A673 (cell line): ENCODE data around the gene ARHGDIB. TPM values are rescaled to one million over a fixed set of nuclear protein-coding genes. Genes with fewer than 3 reads are reported as not detected.

Experiments used
- BruUV-seq: library from RNA; stranded (reverse); fragments of 400-500 nt; replicated peaks from 2 replicates; lab custom pipeline; 2021; lab: Mats Ljungman, UMichigan
- CTCF ChIA-PET: fragments of 300-600 bp; sonication (Branson Sonifier 250); formaldehyde crosslinking; loops from one replicate; lab custom pipeline; 2022; ENCODE audit warnings: antibody characterized with exemption; lab: Charles Lee
- POLR2A ChIA-PET: fragments of 300-600 bp; sonication (Branson Sonifier 250); formaldehyde crosslinking; loops from one replicate; lab custom pipeline; 2022; ENCODE audit warnings: antibody characterized with exemption; ENCODE audit not compliant: low non-redundant PET; lab: Charles Lee
- DNase-seq: peaks from one replicate; pipeline ENCODE4 v3.0.0-alpha.2; 2015; ENCODE audit warnings: low spot score
- H3K27ac ChIP-seq: fragments of 200-600 bp; sonication (generic); 2 replicates; pipeline ENCODE4 v1.5.1; 2016; ENCODE audit warnings: mixed run types, low read depth, mild to moderate bottlenecking, mixed read lengths, antibody characterized with exemption, low read length; ENCODE audit not compliant: poor library complexity, severe bottlenecking
- H3K27me3 ChIP-seq: fragments of 200-600 bp; sonication (generic); replicated peaks from 2 replicates; pipeline ENCODE4 v1.6.1; 2017; ENCODE audit warnings: mixed run types, low read depth, mild to moderate bottlenecking, mixed read lengths, antibody characterized with exemption, low read length; ENCODE audit not compliant: insufficient read depth, poor library complexity
- H3K36me3 ChIP-seq: fragments of 200-600 bp; sonication (generic); 2 replicates; pipeline ENCODE4 v1.6.1; 2016; ENCODE audit warnings: mixed run types, mild to moderate bottlenecking, mixed read lengths, antibody characterized with exemption, low read length; ENCODE audit not compliant: insufficient read depth, poor library complexity, severe bottlenecking
- H3K4me1 ChIP-seq: fragments of 200-600 bp; sonication (generic); 2 replicates; pipeline ENCODE4 v1.6.1; 2017; ENCODE audit warnings: mixed run types, mild to moderate bottlenecking, mixed read lengths, antibody characterized with exemption, low read length; ENCODE audit not compliant: insufficient read depth, poor library complexity, severe bottlenecking
- H3K4me3 ChIP-seq: fragments of 200-600 bp; sonication (generic); 2 replicates; pipeline ENCODE4 v1.5.1; 2016; ENCODE audit warnings: low read depth, mixed run types, mild to moderate bottlenecking, mixed read lengths, low read length; ENCODE audit not compliant: poor library complexity, severe bottlenecking
- H3K9me3 ChIP-seq: fragments of 200-600 bp; sonication (generic); 2 replicates; pipeline ENCODE4 v1.6.1; 2016; ENCODE audit warnings: mixed run types, low read depth, mild to moderate bottlenecking, mixed read lengths, antibody characterized with exemption, low read length; ENCODE audit not compliant: poor library complexity, severe bottlenecking
- CTCF ChIP-seq: fragments of 300-800, 200-600 bp; sonication (generic); conservative IDR thresholded peaks from 2 replicates; pipeline ENCODE4 v1.5.1; 2017; ENCODE audit warnings: low read depth, mild to moderate bottlenecking, antibody characterized with exemption, low read length, moderate library complexity, mixed read lengths
- EZH2 ChIP-seq: fragments of 200-600 bp; sonication (generic); IDR thresholded peaks from 2 replicates; pipeline ENCODE4 v1.6.1; 2017; ENCODE audit warnings: borderline replicate concordance, low read depth, mild to moderate bottlenecking, mixed read lengths, antibody characterized with exemption, low read length; ENCODE audit not compliant: poor library complexity, severe bottlenecking
- intact Hi-C: fragments of 100-400 bp; cut with micrococcal nuclease; formaldehyde crosslinking; loops from one replicate; pipeline ENCODE4 v1.10.0; 2022; ENCODE audit not compliant: unreplicated experiment
- total RNA-seq: library from RNA; stranded (reverse); gene quantifications from 2 replicates; pipeline ENCODE4 v1.2.3, GENCODE V29; 2021

Gene ARHGDIB
- total RNA-seq, 1 experiment from 2014 or later, result 122 TPM

GRCh38 chr12:14902465-14902864, 58.9 kb downstream of the ARHGDIB start:
- H3K36me3 ChIP-seq, result no peaks in the 10 kb centered on the region
- CTCF ChIA-PET, result no interaction called here
- DNase-seq, result peak; percentile 35
- no peak overlapping the region for H3K27ac ChIP-seq
- no peaks in the 10 kb centered on the region for H3K27me3 ChIP-seq
- no peak for TF ChIP-seq CTCF
- TF ChIP-seq EZH2, result no peak
- peaks cover 5% of the 10 kb centered on the region for H3K4me1 ChIP-seq
- POLR2A ChIA-PET, result no interaction called here
- H3K4me3 ChIP-seq, result no peak overlapping the region
- no peaks in the 10 kb centered on the region for H3K9me3 ChIP-seq
- BruUV-seq, result no TSS peak
- intact Hi-C loops, result no loop called here

DNA sequence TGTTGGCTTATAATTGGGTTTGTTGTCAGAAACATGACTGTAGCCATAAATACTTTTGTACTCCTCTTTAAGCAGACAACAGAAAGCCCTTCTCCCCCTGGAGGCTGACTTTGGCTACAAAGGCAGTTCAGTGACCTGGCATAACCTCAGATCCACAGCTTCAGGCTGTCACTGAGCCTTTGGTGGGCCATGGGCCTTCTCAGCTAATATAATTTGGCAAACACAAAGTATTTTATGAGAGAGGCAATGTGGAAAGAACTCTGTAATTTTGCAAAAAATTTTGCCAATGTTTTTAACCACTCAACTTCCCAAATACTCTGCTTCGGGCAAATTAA, 60.2 kb downstream of the ARHGDIB start:
- no peak overlapping the region for H3K27ac ChIP-seq
- no peak for DNase-seq
- ChIA-PET POLR2A (no interaction called here), CTCF (no interaction called here)
- intact Hi-C loops, result no loop called here
- no peak overlapping the region for H3K4me3 ChIP-seq
- no TSS peak for BruUV-seq
- H3K27me3 ChIP-seq, result no peaks in the 10 kb centered on the region
- peaks cover 16% of the 10 kb centered on the region for H3K4me1 ChIP-seq
- TF ChIP-seq CTCF, result no peak
- H3K9me3 ChIP-seq, result no peaks in the 10 kb centered on the region
- H3K36me3 ChIP-seq, result no peaks in the 10 kb centered on the region

DNA sequence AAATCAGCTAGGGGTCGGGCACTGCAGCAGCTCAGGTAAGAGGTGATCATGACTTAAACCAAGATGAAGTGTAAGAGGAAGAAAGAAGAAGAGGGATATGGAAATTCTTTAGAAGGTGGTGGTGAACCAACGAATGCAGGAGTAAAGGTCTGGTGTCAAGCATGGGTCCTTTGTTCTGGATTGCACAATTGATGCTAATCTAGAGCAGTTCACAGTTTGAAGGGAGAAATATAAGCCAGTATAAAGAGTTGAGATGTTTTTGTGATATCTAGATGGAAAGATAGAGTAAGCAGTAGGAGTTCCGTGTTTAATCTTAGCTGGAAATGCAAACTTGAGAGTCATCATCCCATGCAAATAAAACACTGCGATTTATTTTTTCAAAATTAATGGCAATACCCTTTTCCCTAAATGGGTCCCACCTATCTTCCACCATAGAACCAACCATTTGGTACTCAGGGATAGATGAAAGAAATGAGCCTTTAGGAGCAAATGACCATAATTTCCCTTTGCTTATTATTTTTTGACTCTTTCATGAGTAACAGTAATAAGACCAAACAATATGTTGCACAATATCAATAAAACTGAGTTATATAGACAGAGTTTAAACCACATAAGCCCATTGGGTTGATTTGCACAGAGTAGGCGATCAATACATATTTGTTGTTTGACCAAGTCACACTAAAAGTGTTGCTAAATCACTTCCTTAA, 60.7 kb downstream of the ARHGDIB start:
- POLR2A ChIA-PET, result no interaction called here
- peaks cover 21% of the 10 kb centered on the region for H3K4me1 ChIP-seq
- CTCF ChIA-PET, result no interaction called here
- H3K9me3 ChIP-seq, result no peaks in the 10 kb centered on the region
- TF ChIP-seq EZH2, result no peak
- TF ChIP-seq CTCF, result no peak
- intact Hi-C loops, result no loop called here
- H3K27ac ChIP-seq, result no peak overlapping the region
- H3K27me3 ChIP-seq, result no peaks in the 10 kb centered on the region
- no peaks in the 10 kb centered on the region for H3K36me3 ChIP-seq
- DNase-seq, result no peak
- no peak overlapping the region for H3K4me3 ChIP-seq
- BruUV-seq, result no TSS peak
